GM20000 (cell line): ENCODE data around the gene POMT1.

Experiments used
- DNase-seq: peaks from one replicate; pipeline ENCODE4 v3.0.0; 2012; ENCODE audit warnings: low spot score
- TF ChIP-seq, protein P1 (sequence below): IDR thresholded peaks from 2 replicates; pipeline ENCODE4 v1.5.1; 2012; ENCODE audit warnings: mild to moderate bottlenecking, control low read depth; ENCODE audit errors: extremely low read depth, missing control alignments

Gene POMT1

GRCh38 chr9:131490514-131490913, 12.2 kb upstream of the POMT1 start:
- DNase-seq = no peak
- TF ChIP-seq, protein P1, sequence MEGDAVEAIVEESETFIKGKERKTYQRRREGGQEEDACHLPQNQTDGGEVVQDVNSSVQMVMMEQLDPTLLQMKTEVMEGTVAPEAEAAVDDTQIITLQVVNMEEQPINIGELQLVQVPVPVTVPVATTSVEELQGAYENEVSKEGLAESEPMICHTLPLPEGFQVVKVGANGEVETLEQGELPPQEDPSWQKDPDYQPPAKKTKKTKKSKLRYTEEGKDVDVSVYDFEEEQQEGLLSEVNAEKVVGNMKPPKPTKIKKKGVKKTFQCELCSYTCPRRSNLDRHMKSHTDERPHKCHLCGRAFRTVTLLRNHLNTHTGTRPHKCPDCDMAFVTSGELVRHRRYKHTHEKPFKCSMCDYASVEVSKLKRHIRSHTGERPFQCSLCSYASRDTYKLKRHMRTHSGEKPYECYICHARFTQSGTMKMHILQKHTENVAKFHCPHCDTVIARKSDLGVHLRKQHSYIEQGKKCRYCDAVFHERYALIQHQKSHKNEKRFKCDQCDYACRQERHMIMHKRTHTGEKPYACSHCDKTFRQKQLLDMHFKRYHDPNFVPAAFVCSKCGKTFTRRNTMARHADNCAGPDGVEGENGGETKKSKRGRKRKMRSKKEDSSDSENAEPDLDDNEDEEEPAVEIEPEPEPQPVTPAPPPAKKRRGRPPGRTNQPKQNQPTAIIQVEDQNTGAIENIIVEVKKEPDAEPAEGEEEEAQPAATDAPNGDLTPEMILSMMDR = no peak

- no peak for DNase-seq
- TF ChIP-seq, protein P1 = no peak
These were observed 11.6 kb upstream of the POMT1 start for GRCh38 chr9:131491001-131491710.

GRCh38 chr9:131492070-131492469, 10.6 kb upstream of the POMT1 start:
- TF ChIP-seq, protein P1 = no peak
- no peak for DNase-seq

- DNase-seq = no peak
- TF ChIP-seq, protein P1 = no peak
These were observed 8.3 kb upstream of the POMT1 start for GRCh38 chr9:131494296-131494870.

GRCh38 chr9:131495785-131496184, 6.9 kb upstream of the POMT1 start:
- TF ChIP-seq, protein P1 = no peak
- DNase-seq = no peak

GRCh38 chr9:131496844-131497405, 5.8 kb upstream of the POMT1 start:
- TF ChIP-seq, protein P1 = no peak
- DNase-seq = no peak

GRCh38 chr9:131499254-131499767, 3.4 kb upstream of the POMT1 start:
- DNase-seq = no peak
- TF ChIP-seq, protein P1 = no peak
